ENCODE data around the gene LRCH2.

Gene LRCH2

GRCh38 chrX:115204040-115204439 lies 29.9 kb downstream of the LRCH2 start:
- Histone ChIP-seq H3K27me3 (ENCODE audit: insufficient read depth, low read length) (no peaks in the 10 kb centered on the region), H3K9ac (ENCODE audit: low read depth, low read length) (no peak overlapping the region), H3K4me1 (ENCODE audit: insufficient read depth, low read length) (no peaks in the 10 kb centered on the region), H3K36me3 (ENCODE audit: insufficient read depth, low read length) (no peaks in the 10 kb centered on the region; the same call in 1 of the 2 replicates), H3K27ac (ENCODE audit: low read depth, low read length) (no peak overlapping the region), H3K9me3 (ENCODE audit: insufficient read depth, low read depth, low read length) (peaks cover 10% of the 10 kb centered on the region; the same call in 1 of the 2 replicates), H3K4me3 (ENCODE audit: low read length) (no peak overlapping the region)
- WGBS = 96% methylated on average over 1 of the region's 1 CpG

- H3K9ac ChIP-seq (ENCODE audit: low read depth, low read length) = no peak overlapping the region
- WGBS = 94% methylated on average over 33 of the region's 35 CpGs
- no peaks in the 10 kb centered on the region for H3K36me3 ChIP-seq (ENCODE audit: insufficient read depth, low read length)
- no peaks in the 10 kb centered on the region for H3K4me1 ChIP-seq (ENCODE audit: insufficient read depth, low read length)
- no peaks in the 10 kb centered on the region for H3K9me3 ChIP-seq (ENCODE audit: insufficient read depth, low read depth, low read length)
- H3K27me3 ChIP-seq (ENCODE audit: insufficient read depth, low read length) = no peaks in the 10 kb centered on the region
- no peak overlapping the region for H3K4me3 ChIP-seq (ENCODE audit: low read length)
- H3K27ac ChIP-seq (ENCODE audit: low read depth, low read length) = no peak overlapping the region
Measured at GRCh38 chrX:115192244-115192700, 41.6 kb downstream of the LRCH2 start.

GRCh38 chrX:115191490-115192243 lies 42.2 kb downstream of the LRCH2 start:
- no peak overlapping the region for H3K4me3 ChIP-seq (ENCODE audit: low read length)
- WGBS = 96% methylated on average over 64 of the region's 64 CpGs
- H3K27me3 ChIP-seq (ENCODE audit: insufficient read depth, low read length) = no peaks in the 10 kb centered on the region
- H3K27ac ChIP-seq (ENCODE audit: low read depth, low read length) = no peak overlapping the region
- no peaks in the 10 kb centered on the region for H3K9me3 ChIP-seq (ENCODE audit: insufficient read depth, low read depth, low read length)
- H3K4me1 ChIP-seq (ENCODE audit: insufficient read depth, low read length) = no peaks in the 10 kb centered on the region
- H3K36me3 ChIP-seq (ENCODE audit: insufficient read depth, low read length) = no peaks in the 10 kb centered on the region
- no peak overlapping the region for H3K9ac ChIP-seq (ENCODE audit: low read depth, low read length)

- H3K27ac ChIP-seq (ENCODE audit: low read depth, low read length) = no peak overlapping the region
- H3K4me3 ChIP-seq (ENCODE audit: low read length) = no peak overlapping the region
- H3K4me1 ChIP-seq (ENCODE audit: insufficient read depth, low read length) = no peaks in the 10 kb centered on the region
- WGBS = 95% methylated on average over 64 of the region's 64 CpGs
- H3K27me3 ChIP-seq (ENCODE audit: insufficient read depth, low read length) = no peaks in the 10 kb centered on the region
- H3K36me3 ChIP-seq (ENCODE audit: insufficient read depth, low read length) = no peaks in the 10 kb centered on the region
- H3K9ac ChIP-seq (ENCODE audit: low read depth, low read length) = no peak overlapping the region
- H3K9me3 ChIP-seq (ENCODE audit: insufficient read depth, low read depth, low read length) = no peaks in the 10 kb centered on the region
Measured at GRCh38 chrX:115190636-115191489, 43.0 kb downstream of the LRCH2 start.

GRCh38 chrX:115189646-115190635 lies 44.0 kb downstream of the LRCH2 start:
- H3K36me3 ChIP-seq (ENCODE audit: insufficient read depth, low read length) = no peaks in the 10 kb centered on the region
- no peaks in the 10 kb centered on the region for H3K9me3 ChIP-seq (ENCODE audit: insufficient read depth, low read depth, low read length)
- no peaks in the 10 kb centered on the region for H3K4me1 ChIP-seq (ENCODE audit: insufficient read depth, low read length)
- H3K4me3 ChIP-seq (ENCODE audit: low read length) = no peak overlapping the region
- no peak overlapping the region for H3K27ac ChIP-seq (ENCODE audit: low read depth, low read length)
- no peaks in the 10 kb centered on the region for H3K27me3 ChIP-seq (ENCODE audit: insufficient read depth, low read length)
- no peak overlapping the region for H3K9ac ChIP-seq (ENCODE audit: low read depth, low read length)
- WGBS = 96% methylated on average over 76 of the region's 76 CpGs

GRCh38 chrX:115189110-115189509 lies 44.8 kb downstream of the LRCH2 start, which contains the start of gene RBMXL3:
RBMXL3 (plus strand) TSS chrX:115189410; CDS start chrX:115189442, 32 bp downstream.
- WGBS = 96% methylated on average over 16 of the region's 16 CpGs
- H3K9ac ChIP-seq (ENCODE audit: low read depth, low read length) = no peak within 1 kb of the TSS
- no peaks in the 10 kb centered on the region for H3K36me3 ChIP-seq (ENCODE audit: insufficient read depth, low read length)
- no peaks in the 10 kb centered on the region for H3K27me3 ChIP-seq (ENCODE audit: insufficient read depth, low read length)
- H3K4me1 ChIP-seq (ENCODE audit: insufficient read depth, low read length) = no peaks in the 10 kb centered on the region
- H3K9me3 ChIP-seq (ENCODE audit: insufficient read depth, low read depth, low read length) = no peaks in the 10 kb centered on the region
- H3K27ac ChIP-seq (ENCODE audit: low read depth, low read length) = no peak within 1 kb of the TSS
- H3K4me3 ChIP-seq (ENCODE audit: low read length) = no peak within 1 kb of the TSS

- no peaks in the 10 kb centered on the region for H3K9me3 ChIP-seq (ENCODE audit: insufficient read depth, low read depth, low read length)
- no peak overlapping the region for H3K27ac ChIP-seq (ENCODE audit: low read depth, low read length)
- WGBS = 100% methylated on average over 1 of the region's 2 CpGs
- H3K9ac ChIP-seq (ENCODE audit: low read depth, low read length) = no peak overlapping the region
- H3K4me1 ChIP-seq (ENCODE audit: insufficient read depth, low read length) = 0 out of 2 replicates have a peak, but pooled peaks cover 2% of the 10 kb centered on the region
- H3K4me3 ChIP-seq (ENCODE audit: low read length) = no peak overlapping the region
- no peaks in the 10 kb centered on the region for H3K27me3 ChIP-seq (ENCODE audit: insufficient read depth, low read length)
- no peaks in the 10 kb centered on the region for H3K36me3 ChIP-seq (ENCODE audit: insufficient read depth, low read length)
Measured at GRCh38 chrX:115183980-115184379, 49.9 kb downstream of the LRCH2 start.

- Histone ChIP-seq H3K9ac (ENCODE audit: low read depth, low read length) (no peak overlapping the region), H3K9me3 (ENCODE audit: insufficient read depth, low read depth, low read length) (no peaks in the 10 kb centered on the region), H3K4me3 (ENCODE audit: low read length) (no peak overlapping the region), H3K27me3 (ENCODE audit: insufficient read depth, low read length) (no peaks in the 10 kb centered on the region), H3K27ac (ENCODE audit: low read depth, low read length) (no peak overlapping the region), H3K36me3 (ENCODE audit: insufficient read depth, low read length) (no peaks in the 10 kb centered on the region), H3K4me1 (ENCODE audit: insufficient read depth, low read length) (peaks cover 13% of the 10 kb centered on the region; the same call in 1 of the 2 replicates)
- WGBS = 31% methylated on average over 1 of the region's 1 CpG
Measured at GRCh38 chrX:115178473-115178872, 55.4 kb downstream of the LRCH2 start.

- Histone ChIP-seq H3K27ac (ENCODE audit: low read depth, low read length) (no peak overlapping the region), H3K4me1 (ENCODE audit: insufficient read depth, low read length) (peaks cover 13% of the 10 kb centered on the region; the same call in 1 of the 2 replicates), H3K4me3 (ENCODE audit: low read length) (no peak overlapping the region), H3K9ac (ENCODE audit: low read depth, low read length) (no peak overlapping the region), H3K27me3 (ENCODE audit: insufficient read depth, low read length) (no peaks in the 10 kb centered on the region), H3K36me3 (ENCODE audit: insufficient read depth, low read length) (no peaks in the 10 kb centered on the region), H3K9me3 (ENCODE audit: insufficient read depth, low read depth, low read length) (no peaks in the 10 kb centered on the region)
- 93% methylated on average over 2 of the region's 4 CpGs for WGBS
Measured at GRCh38 chrX:115177932-115178331, 56.0 kb downstream of the LRCH2 start.

- WGBS = 80% methylated on average over 1 of the region's 3 CpGs
- Histone ChIP-seq H3K4me1 (ENCODE audit: insufficient read depth, low read length) (peaks cover 13% of the 10 kb centered on the region; the same call in 1 of the 2 replicates), H3K4me3 (ENCODE audit: low read length) (no peak overlapping the region), H3K27me3 (ENCODE audit: insufficient read depth, low read length) (no peaks in the 10 kb centered on the region), H3K9me3 (ENCODE audit: insufficient read depth, low read depth, low read length) (no peaks in the 10 kb centered on the region), H3K9ac (ENCODE audit: low read depth, low read length) (no peak overlapping the region), H3K36me3 (ENCODE audit: insufficient read depth, low read length) (no peaks in the 10 kb centered on the region), H3K27ac (ENCODE audit: low read depth, low read length) (no peak overlapping the region)
Measured at GRCh38 chrX:115174548-115174947, 59.3 kb downstream of the LRCH2 start.

Data from HUES64 (cell line).